GM19043 (cell line): ENCODE data around the gene MCMBP.

Experiments used
- ATAC-seq: cut with Tn5 transposase; IDR thresholded peaks from one replicate; pipeline ENCODE4 v1.9.1; 2021; ENCODE audit warnings: low read depth; ENCODE audit not compliant: unreplicated experiment

Gene MCMBP

DNA sequence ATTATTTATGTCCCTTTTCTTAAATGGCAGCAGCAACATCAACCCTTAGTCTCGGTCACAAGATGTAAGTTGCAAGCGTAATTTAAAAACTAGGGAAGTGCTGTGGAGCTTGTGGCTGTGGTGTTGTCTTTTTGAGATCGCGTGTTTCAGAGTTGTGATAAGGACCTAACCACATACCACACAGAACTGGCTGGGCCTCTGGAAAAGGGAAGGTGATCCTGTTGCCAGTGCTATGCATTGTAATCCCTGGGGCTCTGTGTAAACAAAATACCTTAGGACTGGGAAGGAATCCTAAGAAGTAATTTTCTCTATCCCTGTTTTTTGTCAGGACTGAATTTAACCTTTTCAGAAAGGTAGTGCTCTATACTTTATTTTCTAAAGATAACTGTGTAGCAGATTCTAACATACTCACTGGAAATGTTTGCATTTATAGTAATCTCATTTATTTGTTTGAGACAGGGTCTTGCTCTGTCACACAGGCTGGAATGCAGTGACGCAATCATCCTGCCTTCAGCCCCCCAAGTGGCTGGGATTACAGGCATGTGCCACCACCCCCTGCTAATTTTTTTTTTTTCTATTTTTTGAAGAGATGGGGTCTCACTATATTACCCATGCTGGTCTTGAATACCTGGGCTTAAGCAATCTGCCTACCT lies 86.4 kb downstream of the MCMBP start:
- ATAC-seq: no peak

DNA sequence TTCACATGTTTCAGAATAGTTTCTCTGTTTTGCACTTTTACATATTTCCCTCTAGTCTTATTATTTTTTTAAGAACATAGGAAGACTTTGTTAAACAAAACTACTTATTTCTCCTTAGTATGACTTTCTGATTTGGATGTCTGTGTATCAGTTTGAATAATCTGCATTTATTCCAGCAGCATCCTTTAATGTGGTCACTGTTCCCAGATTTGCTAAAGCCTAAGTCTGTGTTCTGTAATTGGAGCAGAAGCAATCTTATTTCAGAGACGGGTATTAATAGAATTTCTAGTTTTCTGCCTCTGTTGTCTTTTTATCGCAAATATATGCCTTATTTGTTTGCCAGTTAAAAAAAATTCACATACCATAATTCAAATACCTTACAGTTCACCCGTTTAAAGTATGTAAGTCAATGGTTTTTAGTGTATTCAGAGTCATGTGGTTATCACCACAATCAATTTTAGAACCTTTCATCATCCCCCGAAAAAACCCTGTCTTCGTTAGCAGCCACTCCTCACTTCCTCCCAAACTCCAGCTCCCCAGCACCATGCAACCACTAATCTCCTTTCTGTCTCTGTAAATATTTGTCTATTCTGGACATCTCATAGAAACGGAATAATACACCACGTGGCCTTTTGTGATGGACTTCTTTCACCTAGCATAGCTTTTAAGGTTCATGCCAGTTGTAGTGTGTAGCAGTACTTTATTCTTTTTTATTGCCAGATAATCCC lies 88.1 kb downstream of the MCMBP start:
- peak; percentile 51 for ATAC-seq

DNA sequence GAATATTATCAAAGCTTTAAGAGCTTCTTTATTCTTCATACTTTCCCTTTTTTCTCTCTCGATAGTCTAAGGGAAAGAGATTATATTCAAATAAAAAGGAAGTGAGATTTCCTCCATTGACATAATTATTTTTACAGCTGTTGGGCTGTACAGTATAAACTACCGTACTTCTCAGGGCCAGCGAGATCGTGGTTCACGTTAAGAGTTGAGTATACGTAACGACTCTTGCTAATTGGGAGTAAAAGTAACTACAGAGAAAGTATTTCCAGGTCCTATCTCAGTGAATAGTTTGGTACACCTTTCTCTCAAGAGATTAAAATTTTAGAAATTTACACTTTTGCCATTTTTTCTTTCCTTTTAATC lies 89.0 kb downstream of the MCMBP start:
- ATAC-seq: no peak

DNA sequence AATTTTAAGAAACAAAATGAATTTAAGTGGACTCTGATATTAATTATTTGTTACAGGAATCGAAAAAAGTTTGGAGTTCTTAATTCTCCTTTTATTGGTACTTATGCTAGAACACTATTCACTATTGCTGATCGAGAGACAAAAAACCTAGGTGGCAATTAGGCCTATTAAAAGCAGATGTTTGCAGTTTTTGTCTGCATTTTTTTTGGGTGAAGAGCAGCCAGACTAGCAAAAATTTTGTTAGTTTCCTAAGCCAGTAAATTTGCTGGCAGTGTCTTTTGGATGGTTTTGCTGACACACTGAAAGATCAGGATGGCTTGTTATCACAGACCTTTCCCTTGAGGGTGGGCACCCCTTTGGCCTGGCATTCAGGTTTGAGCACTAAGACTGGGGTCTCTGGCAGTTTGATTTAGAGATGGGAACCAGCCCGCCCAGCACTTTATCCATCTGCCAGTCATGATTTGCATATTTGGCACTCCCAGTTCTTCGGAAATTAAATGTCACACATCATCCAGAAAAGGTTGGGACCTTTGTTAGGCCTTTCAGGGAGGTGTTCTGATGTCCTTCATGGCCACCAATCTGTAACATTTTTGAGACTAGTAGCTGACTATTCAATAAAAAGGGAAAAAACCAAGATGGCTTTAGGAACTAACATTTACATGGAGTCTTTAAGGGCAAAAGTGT lies 89.5 kb downstream of the MCMBP start:
- no peak for ATAC-seq

DNA sequence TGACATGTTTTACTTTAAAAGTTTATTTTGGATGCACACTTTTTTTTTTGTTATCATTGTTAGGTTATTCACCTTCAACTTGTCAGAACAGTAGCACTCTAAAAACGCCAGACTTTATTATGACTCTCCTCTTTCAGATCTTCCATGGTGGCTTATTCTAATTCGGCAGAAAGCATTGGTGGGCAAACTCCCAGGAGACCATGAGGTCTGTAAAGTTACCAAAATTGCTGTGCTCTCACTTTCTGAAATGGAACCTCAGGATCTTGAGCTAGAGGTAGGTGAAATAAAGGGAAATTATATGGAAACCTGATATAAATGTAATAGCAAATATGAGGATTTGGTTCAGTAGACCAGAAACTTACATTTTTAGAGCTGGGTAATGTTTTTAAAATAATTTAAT lies 91.1 kb downstream of the MCMBP start:
- ATAC-seq: no peak

DNA sequence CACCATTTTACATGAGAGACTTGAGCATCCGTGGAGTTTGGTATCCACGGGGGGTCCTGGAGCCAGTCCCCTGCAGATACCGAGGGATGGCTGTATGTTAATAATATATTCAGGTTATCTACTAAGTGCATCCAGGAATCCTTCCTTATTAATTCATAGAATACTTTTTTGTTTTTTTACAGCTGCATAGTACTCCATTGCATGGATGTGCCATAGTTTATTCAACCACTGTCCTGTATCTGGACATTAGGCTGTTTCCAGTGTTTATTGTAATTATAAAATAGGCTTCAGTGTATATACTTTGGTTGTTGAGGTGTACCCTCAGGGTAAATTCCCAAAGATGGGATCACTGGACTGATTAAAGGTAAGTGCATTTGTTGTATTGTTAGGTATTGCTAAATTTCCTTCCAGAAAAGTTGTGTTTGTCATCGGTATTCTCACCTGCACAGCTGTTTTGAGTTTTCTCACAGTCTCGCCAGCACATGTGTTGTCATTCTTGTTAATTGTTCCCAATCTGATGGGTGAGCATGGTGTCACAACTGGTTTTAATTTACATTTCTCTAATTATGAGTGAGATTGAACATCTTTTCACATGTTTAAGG lies 91.7 kb downstream of the MCMBP start:
- no peak for ATAC-seq
